ENCODE results near the gene NAALADL2. TPM values are rescaled to one million over a fixed set of nuclear protein-coding genes. Genes with fewer than 3 reads are reported as not detected.

Gene NAALADL2
- total and polyA plus RNA-seq, 4 donors: 0.28 to 4.6 (median 3.1) TPM

GRCh38 chr3:175580318-175580717, 721.2 kb downstream of the NAALADL2 start:
- no peak overlapping the region for H3K9ac ChIP-seq (ENCODE audit: low read depth in 1 of 2, low read length in 2 of 2)
- DNase-seq (ENCODE audit: low spot score): no peak
- no peaks in the 10 kb centered on the region for H3K9me3 ChIP-seq (ENCODE audit: control insufficient read depth in 4 of 4, low read length in 3 of 4)
- H3K4me3 ChIP-seq (ENCODE audit: low read depth in 1 of 3, low read length in 3 of 3): no peak overlapping the region
- no peaks in the 10 kb centered on the region for H3K36me3 ChIP-seq (ENCODE audit: control insufficient read depth in 4 of 4, insufficient read depth in 3 of 4, low read depth in 1 of 4, low read length in 3 of 4)
- no peaks in the 10 kb centered on the region for H3K27me3 ChIP-seq (ENCODE audit: control insufficient read depth in 4 of 4, insufficient read depth in 4 of 4, low read length in 3 of 4)
- peaks cover 0 to 7% (median 4%) of the 10 kb centered on the region in 4 donors for H3K4me1 ChIP-seq (ENCODE audit: control insufficient read depth in 4 of 4, insufficient read depth in 4 of 4, low read length in 3 of 4)
- whole genome bisulfite sequencing: 15% methylated on average over 1 of the region's 1 CpG
- H3K27ac ChIP-seq (ENCODE audit: low read depth in 1 of 2, low read length in 2 of 2): no peak overlapping the region
- TF ChIP-seq, protein P1, sequence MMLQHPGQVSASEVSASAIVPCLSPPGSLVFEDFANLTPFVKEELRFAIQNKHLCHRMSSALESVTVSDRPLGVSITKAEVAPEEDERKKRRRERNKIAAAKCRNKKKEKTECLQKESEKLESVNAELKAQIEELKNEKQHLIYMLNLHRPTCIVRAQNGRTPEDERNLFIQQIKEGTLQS (IDR thresholded peaks at IDR 0.05): peak; percentile 10
- TF ChIP-seq FOXA1 (IDR thresholded peaks at IDR 0.05): no peak
- peak in 1 of 2 donors; percentile 20 for TF ChIP-seq JUND (IDR thresholded peaks at IDR 0.05)
- peak; percentile 18 for TF ChIP-seq FOXA2 (IDR thresholded peaks at IDR 0.05)
- TF ChIP-seq HNF4G (IDR thresholded peaks at IDR 0.05): peak; percentile 40
- TF ChIP-seq, protein P2, sequence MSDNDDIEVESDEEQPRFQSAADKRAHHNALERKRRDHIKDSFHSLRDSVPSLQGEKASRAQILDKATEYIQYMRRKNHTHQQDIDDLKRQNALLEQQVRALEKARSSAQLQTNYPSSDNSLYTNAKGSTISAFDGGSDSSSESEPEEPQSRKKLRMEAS (IDR thresholded peaks at IDR 0.05): no peak
- TF ChIP-seq SP1 (IDR thresholded peaks at IDR 0.05): peak; percentile 34
- peak; percentile 70 to 77 for TF ChIP-seq HNF4A (conservative IDR thresholded peaks at IDR 0.05)
- TF ChIP-seq, protein P3, sequence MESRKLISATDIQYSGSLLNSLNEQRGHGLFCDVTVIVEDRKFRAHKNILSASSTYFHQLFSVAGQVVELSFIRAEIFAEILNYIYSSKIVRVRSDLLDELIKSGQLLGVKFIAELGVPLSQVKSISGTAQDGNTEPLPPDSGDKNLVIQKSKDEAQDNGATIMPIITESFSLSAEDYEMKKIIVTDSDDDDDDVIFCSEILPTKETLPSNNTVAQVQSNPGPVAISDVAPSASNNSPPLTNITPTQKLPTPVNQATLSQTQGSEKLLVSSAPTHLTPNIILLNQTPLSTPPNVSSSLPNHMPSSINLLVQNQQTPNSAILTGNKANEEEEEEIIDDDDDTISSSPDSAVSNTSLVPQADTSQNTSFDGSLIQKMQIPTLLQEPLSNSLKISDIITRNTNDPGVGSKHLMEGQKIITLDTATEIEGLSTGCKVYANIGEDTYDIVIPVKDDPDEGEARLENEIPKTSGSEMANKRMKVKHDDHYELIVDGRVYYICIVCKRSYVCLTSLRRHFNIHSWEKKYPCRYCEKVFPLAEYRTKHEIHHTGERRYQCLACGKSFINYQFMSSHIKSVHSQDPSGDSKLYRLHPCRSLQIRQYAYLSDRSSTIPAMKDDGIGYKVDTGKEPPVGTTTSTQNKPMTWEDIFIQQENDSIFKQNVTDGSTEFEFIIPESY (IDR thresholded peaks at IDR 0.05): no peak
- TF ChIP-seq YY1 (IDR thresholded peaks at IDR 0.05): peak; percentile 60

- TF ChIP-seq FOXA2 (IDR thresholded peaks at IDR 0.05) (no peak), REST (IDR thresholded peaks at IDR 0.05) (no peak), NR2F2 (IDR thresholded peaks at IDR 0.05) (no peak), FOXA1 (IDR thresholded peaks at IDR 0.05) (no peak), JUND (IDR thresholded peaks at IDR 0.05) (no peak)
- TF ChIP-seq, protein P1 (IDR thresholded peaks at IDR 0.05): no peak
- TF ChIP-seq, protein P4, sequence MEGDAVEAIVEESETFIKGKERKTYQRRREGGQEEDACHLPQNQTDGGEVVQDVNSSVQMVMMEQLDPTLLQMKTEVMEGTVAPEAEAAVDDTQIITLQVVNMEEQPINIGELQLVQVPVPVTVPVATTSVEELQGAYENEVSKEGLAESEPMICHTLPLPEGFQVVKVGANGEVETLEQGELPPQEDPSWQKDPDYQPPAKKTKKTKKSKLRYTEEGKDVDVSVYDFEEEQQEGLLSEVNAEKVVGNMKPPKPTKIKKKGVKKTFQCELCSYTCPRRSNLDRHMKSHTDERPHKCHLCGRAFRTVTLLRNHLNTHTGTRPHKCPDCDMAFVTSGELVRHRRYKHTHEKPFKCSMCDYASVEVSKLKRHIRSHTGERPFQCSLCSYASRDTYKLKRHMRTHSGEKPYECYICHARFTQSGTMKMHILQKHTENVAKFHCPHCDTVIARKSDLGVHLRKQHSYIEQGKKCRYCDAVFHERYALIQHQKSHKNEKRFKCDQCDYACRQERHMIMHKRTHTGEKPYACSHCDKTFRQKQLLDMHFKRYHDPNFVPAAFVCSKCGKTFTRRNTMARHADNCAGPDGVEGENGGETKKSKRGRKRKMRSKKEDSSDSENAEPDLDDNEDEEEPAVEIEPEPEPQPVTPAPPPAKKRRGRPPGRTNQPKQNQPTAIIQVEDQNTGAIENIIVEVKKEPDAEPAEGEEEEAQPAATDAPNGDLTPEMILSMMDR (IDR thresholded peaks at IDR 0.05; ENCODE audit: low read depth, low read length, missing input control): no peak
- TF ChIP-seq, protein P3 (IDR thresholded peaks at IDR 0.05): no peak
- WGBS: 84% methylated on average over 2 of the region's 2 CpGs
Measured at GRCh38 chr3:175585898-175586297, 726.8 kb downstream of the NAALADL2 start.

More at GRCh38 chr3:175585898-175586297, 726.8 kb downstream of the NAALADL2 start:
- DNase-seq (ENCODE audit: low spot score): no peak
- no peaks in the 10 kb centered on the region for H3K4me1 ChIP-seq (ENCODE audit: control insufficient read depth in 4 of 4, insufficient read depth in 4 of 4, low read length in 3 of 4)
- H3K4me3 ChIP-seq (ENCODE audit: low read depth in 1 of 3, low read length in 3 of 3): no peak overlapping the region
- no peaks in the 10 kb centered on the region for H3K9me3 ChIP-seq (ENCODE audit: control insufficient read depth in 4 of 4, low read length in 3 of 4)
- no peaks in the 10 kb centered on the region for H3K36me3 ChIP-seq (ENCODE audit: control insufficient read depth in 4 of 4, insufficient read depth in 3 of 4, low read depth in 1 of 4, low read length in 3 of 4)
- H3K27me3 ChIP-seq (ENCODE audit: control insufficient read depth in 4 of 4, insufficient read depth in 4 of 4, low read length in 3 of 4): no peaks in the 10 kb centered on the region
- H3K9ac ChIP-seq (ENCODE audit: low read depth in 1 of 2, low read length in 2 of 2): no peak overlapping the region
- no peak overlapping the region for H3K27ac ChIP-seq (ENCODE audit: low read depth in 1 of 2, low read length in 2 of 2)

Data from liver (tissue), 9 donors.